ENCODE results near the gene ICE2.

- TF ChIP-seq SUZ12 (IDR thresholded peaks at IDR 0.05) (no peak), LEF1 (IDR thresholded peaks at IDR 0.05; ENCODE audit: borderline replicate concordance) (no peak), SP1 (IDR thresholded peaks at IDR 0.05) (no peak), ARNT (IDR thresholded peaks at IDR 0.05) (no peak), FOXK2 (IDR thresholded peaks at IDR 0.05) (no peak), FOXM1 (IDR thresholded peaks at IDR 0.05; ENCODE audit: borderline replicate concordance) (no peak), HDGF (IDR thresholded peaks at IDR 0.05; ENCODE audit: borderline replicate concordance) (no peak), ZNF384 (IDR thresholded peaks at IDR 0.05) (no peak), BHLHE40 (IDR thresholded peaks at IDR 0.05; ENCODE audit: borderline replicate concordance) (no peak)
Measured at GRCh38 chr15:60511351-60512031, 32.5 kb upstream of the ICE2 start.

Data from HEK293T (cell line).